ENCODE data around the gene TIAM2.
"Not testable (repeated sequence)": the region's sequence is repeated elsewhere in the genome, so short reads cannot be mapped to it uniquely, and the experiment has no call there.

TIAM2 gene

GRCh38 chr6:155207223-155207622, 212.1 kb downstream of the TIAM2 start:
- DNase-seq (ENCODE audit: low read depth) = no peak
- no peak overlapping the region for H3K4me3 ChIP-seq (ENCODE audit: low read length)
- TF ChIP-seq CTCF (conservative IDR thresholded peaks at IDR 0.05; ENCODE audit: low read length) = no peak

GRCh38 chr6:155212106-155212505, 217.0 kb downstream of the TIAM2 start:
- DNase-seq (ENCODE audit: low read depth) = no peak
- no peak for TF ChIP-seq CTCF (conservative IDR thresholded peaks at IDR 0.05; ENCODE audit: low read length)
- no peak overlapping the region for H3K4me3 ChIP-seq (ENCODE audit: low read length)

- H3K4me3 ChIP-seq (ENCODE audit: low read length) = no peak overlapping the region
- no peak for TF ChIP-seq CTCF (conservative IDR thresholded peaks at IDR 0.05; ENCODE audit: low read length)
- no peak for DNase-seq (ENCODE audit: low read depth)
Measured at GRCh38 chr6:155212616-155213380, 217.7 kb downstream of the TIAM2 start.

DNA sequence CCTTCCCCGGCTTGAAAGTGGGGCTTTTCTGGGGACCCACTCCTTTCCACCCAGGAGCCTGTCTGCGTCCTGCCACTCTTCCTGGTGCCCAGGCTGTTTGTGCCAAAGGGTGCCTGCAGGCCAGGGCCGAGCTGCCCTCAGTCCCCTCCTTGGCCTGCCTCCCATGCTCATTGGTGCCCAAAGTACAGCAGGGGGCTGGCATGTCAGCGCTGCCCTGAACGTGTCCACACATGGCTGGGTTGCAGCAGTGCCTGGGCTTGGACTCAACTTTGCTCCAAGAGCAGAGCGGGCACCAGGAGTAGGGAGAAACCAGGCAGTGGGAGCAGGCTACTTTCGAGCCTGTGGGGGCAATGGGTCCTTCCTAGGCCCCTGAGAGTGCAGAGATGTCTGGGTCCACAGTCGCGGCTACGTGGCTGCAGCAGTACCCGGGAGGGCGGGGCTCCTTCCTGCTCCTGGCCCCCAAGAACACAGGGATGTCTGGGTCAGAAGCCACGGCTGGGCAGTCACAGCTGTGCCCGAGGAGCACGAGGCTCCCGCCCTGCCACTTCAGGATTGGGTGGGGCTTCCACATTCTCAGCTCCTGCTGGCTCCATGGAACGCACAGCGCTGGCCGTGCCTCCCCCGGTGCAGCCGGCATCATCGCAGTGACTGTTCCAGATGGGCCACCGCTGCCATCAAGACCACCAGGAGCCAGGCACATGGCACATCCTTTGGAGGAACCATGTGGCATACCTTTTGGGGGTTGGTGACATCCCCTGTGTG, 218.7 kb downstream of the TIAM2 start:
- no peak for DNase-seq (ENCODE audit: low read depth)
- TF ChIP-seq CTCF (conservative IDR thresholded peaks at IDR 0.05; ENCODE audit: low read length) = no peak

GRCh38 chr6:155215906-155216305, 220.8 kb downstream of the TIAM2 start:
- DNase-seq (ENCODE audit: low read depth) = no peak
- TF ChIP-seq CTCF (conservative IDR thresholded peaks at IDR 0.05; ENCODE audit: low read length) = no peak

More for the DNA sequence above, 218.7 kb downstream of the TIAM2 start:
- H3K4me3 ChIP-seq (ENCODE audit: low read length) = no peak overlapping the region

DNA sequence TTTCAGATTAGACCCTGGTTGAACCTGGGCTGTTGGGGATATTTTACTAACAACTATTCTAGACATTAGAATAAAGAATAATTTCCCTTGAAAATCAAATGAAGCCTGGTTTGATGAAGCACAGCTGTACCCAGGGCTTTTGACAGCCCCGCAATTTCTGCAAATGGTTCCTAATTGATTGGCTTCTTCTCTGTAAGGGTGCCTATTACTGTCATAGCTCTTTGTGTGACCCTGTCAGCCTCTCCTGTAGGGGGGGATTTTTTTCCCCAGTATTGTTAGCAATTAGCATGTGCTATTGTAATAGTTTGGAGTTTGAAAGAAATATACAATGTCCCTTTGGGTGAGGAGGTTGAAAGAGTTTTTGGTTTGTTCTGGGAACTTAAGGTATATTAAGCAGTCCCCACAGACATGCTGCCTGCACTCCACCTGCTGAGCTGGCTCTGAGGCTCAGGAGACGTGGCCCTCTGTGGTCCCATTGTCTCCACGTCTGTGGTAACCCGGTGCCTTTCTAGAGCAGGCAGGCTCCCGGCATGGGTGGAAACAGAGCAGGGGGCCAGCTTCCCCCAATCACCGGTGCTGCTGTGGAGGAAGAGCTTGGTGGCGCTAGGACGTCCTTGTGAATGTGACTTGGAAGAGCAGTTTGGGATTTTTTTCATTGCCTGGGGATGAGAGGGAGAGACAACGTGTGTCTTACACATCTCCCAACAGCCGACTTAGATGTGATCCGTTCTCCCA, 221.4 kb downstream of the TIAM2 start:
- no peak for TF ChIP-seq CTCF (conservative IDR thresholded peaks at IDR 0.05; ENCODE audit: low read length)
- no peak for DNase-seq (ENCODE audit: low read depth)
- H3K4me3 ChIP-seq (ENCODE audit: low read length) = no peak overlapping the region

More at GRCh38 chr6:155215906-155216305, 220.8 kb downstream of the TIAM2 start:
- no peak overlapping the region for H3K4me3 ChIP-seq (ENCODE audit: low read length)

GRCh38 chr6:155218711-155219110, 223.6 kb downstream of the TIAM2 start:
- H3K4me3 ChIP-seq (ENCODE audit: low read length); DNase-seq (ENCODE audit: low read depth): not testable (repeated sequence)
